Lower leg skin (tissue), 3 donors: ENCODE data around the gene CEP112.

Experiments used
- CTCF ChIP-seq, 3 donors: fragments of 450-650 bp; IDR thresholded peaks; one replicate each; pipeline ENCODE4 v1.5.1; 2016; ENCODE audit warnings: antibody characterized with exemption in 3 of 3, mild to moderate bottlenecking in 3 of 3, moderate library complexity in 2 of 3
- POLR2A ChIP-seq, 2 donors: fragments of 450-650 bp; IDR thresholded peaks; one replicate each; pipeline ENCODE4 v1.6.1; 2016 to 2017; ENCODE audit warnings: antibody characterized with exemption in 2 of 2, mild to moderate bottlenecking in 1 of 2, moderate library complexity in 1 of 2

- TF ChIP-seq CTCF (IDR thresholded peaks at IDR 0.05) (no peak), POLR2A (IDR thresholded peaks at IDR 0.05) (no peak)
Measured at GRCh38 chr17:66240630-66241029, 48.7 kb upstream of the CEP112 start.
